ENCODE data around the gene PRDM5.

PRDM5 gene

DNA sequence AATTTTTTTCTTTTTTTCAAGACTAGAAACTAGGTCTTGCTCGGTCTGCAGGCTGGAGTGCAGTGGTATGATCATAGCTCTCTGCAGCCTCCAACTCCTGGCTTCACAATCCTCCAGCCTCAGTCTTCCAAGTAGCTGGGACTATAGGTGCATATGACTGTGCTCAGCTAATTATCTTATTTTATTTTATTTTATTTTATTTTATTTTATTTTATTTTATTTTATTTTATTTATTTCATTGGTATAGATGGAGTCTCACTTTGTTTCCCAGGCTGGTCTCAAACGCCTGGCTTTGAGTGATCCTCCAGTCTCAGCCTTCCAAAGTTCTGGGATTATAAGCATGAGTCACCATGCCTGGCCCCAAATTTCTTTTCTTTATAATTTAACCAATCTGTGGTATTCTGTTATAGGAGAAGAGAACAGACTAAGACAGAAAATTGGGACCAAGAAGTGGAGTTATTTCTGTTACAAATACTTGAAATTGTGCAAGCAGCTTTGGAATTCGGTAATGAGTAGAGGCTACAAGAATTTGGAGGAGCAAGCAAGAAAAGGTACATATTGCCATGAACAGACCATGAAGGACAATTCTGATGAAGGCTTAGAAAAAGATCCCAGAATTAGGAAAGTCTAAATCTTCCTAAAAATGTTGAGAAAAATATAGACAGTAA is 4.0 kb upstream of the PRDM5 start:
- ChIA-PET POLR2A (no interaction called here), CTCF (no interaction called here)
- no peak for DNase-seq (ENCODE audit: extremely low spot score)
- TF ChIP-seq LEF1 (IDR thresholded peaks at IDR 0.05; ENCODE audit: borderline replicate concordance) (no peak), CTBP1 (IDR thresholded peaks at IDR 0.05; ENCODE audit: borderline replicate concordance) (no peak), HDGF (IDR thresholded peaks at IDR 0.05; ENCODE audit: borderline replicate concordance) (no peak), FOXK2 (IDR thresholded peaks at IDR 0.05) (no peak), SP1 (IDR thresholded peaks at IDR 0.05) (no peak), L3MBTL2 (conservative IDR thresholded peaks at IDR 0.05) (no peak), ZNF384 (IDR thresholded peaks at IDR 0.05) (no peak), BHLHE40 (IDR thresholded peaks at IDR 0.05; ENCODE audit: borderline replicate concordance) (no peak)
- TF ChIP-seq, protein P1, sequence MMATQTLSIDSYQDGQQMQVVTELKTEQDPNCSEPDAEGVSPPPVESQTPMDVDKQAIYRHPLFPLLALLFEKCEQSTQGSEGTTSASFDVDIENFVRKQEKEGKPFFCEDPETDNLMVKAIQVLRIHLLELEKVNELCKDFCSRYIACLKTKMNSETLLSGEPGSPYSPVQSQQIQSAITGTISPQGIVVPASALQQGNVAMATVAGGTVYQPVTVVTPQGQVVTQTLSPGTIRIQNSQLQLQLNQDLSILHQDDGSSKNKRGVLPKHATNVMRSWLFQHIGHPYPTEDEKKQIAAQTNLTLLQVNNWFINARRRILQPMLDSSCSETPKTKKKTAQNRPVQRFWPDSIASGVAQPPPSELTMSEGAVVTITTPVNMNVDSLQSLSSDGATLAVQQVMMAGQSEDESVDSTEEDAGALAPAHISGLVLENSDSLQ (IDR thresholded peaks at IDR 0.05), result no peak

DNA sequence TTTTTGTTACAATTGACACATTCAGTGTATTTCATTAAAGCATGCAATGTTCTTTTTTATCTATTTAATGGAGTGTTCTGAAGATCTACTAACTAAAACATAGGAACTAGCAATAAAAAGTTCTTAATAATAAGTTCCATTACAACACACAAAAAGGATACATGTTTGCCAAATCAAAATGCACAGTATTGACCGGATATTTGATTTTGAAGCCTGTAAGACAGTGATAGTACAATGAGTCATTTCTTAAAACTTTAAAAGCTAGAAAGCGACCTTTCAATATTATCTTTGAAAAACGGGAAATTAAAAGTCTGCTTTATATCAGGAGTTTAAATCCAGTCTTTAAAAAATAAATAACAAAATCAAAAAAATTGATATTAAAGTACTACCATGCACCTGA is 2.4 kb upstream of the PRDM5 start:
- TF ChIP-seq ZNF384 (IDR thresholded peaks at IDR 0.05) (no peak), HDGF (IDR thresholded peaks at IDR 0.05; ENCODE audit: borderline replicate concordance) (no peak), FOXA1 (IDR thresholded peaks at IDR 0.05) (no peak), ARNT (IDR thresholded peaks at IDR 0.05) (no peak), SUZ12 (IDR thresholded peaks at IDR 0.05) (no peak), FOXM1 (IDR thresholded peaks at IDR 0.05; ENCODE audit: borderline replicate concordance) (no peak), L3MBTL2 (conservative IDR thresholded peaks at IDR 0.05) (no peak), TARDBP (IDR thresholded peaks at IDR 0.05) (no peak), LEF1 (IDR thresholded peaks at IDR 0.05; ENCODE audit: borderline replicate concordance) (no peak), NFRKB (IDR thresholded peaks at IDR 0.05) (no peak), CTBP1 (IDR thresholded peaks at IDR 0.05; ENCODE audit: borderline replicate concordance) (no peak), BHLHE40 (IDR thresholded peaks at IDR 0.05; ENCODE audit: borderline replicate concordance) (no peak), SP1 (IDR thresholded peaks at IDR 0.05) (no peak), FOXK2 (IDR thresholded peaks at IDR 0.05) (no peak), ELF4 (IDR thresholded peaks at IDR 0.05) (no peak)
- TF ChIP-seq, protein P1 (IDR thresholded peaks at IDR 0.05), result no peak
- ChIA-PET CTCF (no interaction called here), POLR2A (no interaction called here)
- no peak for DNase-seq (ENCODE audit: extremely low spot score)

GRCh38 chr4:120923207-120923522 is 639 bp upstream of the PRDM5 start:
- POLR2A ChIA-PET, result no interaction called here
- CTCF ChIA-PET, result no interaction called here
- DNase-seq (ENCODE audit: extremely low spot score), result no peak
- TF ChIP-seq CTBP1 (IDR thresholded peaks at IDR 0.05; ENCODE audit: borderline replicate concordance), result no peak
- TF ChIP-seq BHLHE40 (IDR thresholded peaks at IDR 0.05; ENCODE audit: borderline replicate concordance), result no peak
- no peak for TF ChIP-seq FOXM1 (IDR thresholded peaks at IDR 0.05; ENCODE audit: borderline replicate concordance)
- no peak for TF ChIP-seq LEF1 (IDR thresholded peaks at IDR 0.05; ENCODE audit: borderline replicate concordance)
- no peak for TF ChIP-seq SP1 (IDR thresholded peaks at IDR 0.05)
- no peak for TF ChIP-seq NFRKB (IDR thresholded peaks at IDR 0.05)
- TF ChIP-seq FOXK2 (IDR thresholded peaks at IDR 0.05), result no peak
- TF ChIP-seq ARNT (IDR thresholded peaks at IDR 0.05), result no peak
- TF ChIP-seq SUZ12 (IDR thresholded peaks at IDR 0.05), result no peak
- no peak for TF ChIP-seq TARDBP (IDR thresholded peaks at IDR 0.05)
- no peak for TF ChIP-seq L3MBTL2 (conservative IDR thresholded peaks at IDR 0.05)
- TF ChIP-seq, protein P1 (IDR thresholded peaks at IDR 0.05), result no peak
- no peak for TF ChIP-seq ELF4 (IDR thresholded peaks at IDR 0.05)
- TF ChIP-seq HDGF (IDR thresholded peaks at IDR 0.05; ENCODE audit: borderline replicate concordance), result no peak
- TF ChIP-seq FOXA1 (IDR thresholded peaks at IDR 0.05), result no peak
- no peak for TF ChIP-seq ZNF384 (IDR thresholded peaks at IDR 0.05)

GRCh38 chr4:120921456-120922380 is 808 bp downstream of the PRDM5 start:
- POLR2A ChIA-PET, result interaction anchor here (1.0 to 1.1 kb wide), 2 partner anchors 11 to 13 kb away, joined by 3 to 5 read pairs; no protein-coding TSS in a partner anchor

DNA sequence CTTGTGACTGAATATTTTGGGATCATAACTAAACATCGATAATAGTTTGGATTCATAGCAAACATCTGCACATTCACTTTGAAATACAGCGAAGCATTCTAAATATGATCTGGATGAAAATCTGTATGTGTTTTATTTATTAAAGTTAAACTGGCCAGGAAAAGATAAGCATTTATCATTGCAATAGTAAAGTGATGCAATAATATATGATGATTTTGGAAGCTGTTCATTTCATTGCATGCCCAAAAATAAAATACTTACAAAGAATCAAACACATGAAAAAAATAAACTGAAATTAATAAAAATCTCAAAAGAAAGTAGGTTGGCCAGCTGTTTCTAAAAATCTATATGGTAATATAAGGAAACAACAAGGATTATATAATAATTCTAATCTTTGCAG is 1.9 kb downstream of the PRDM5 start:
- ChIA-PET POLR2A (no interaction called here), CTCF (interaction anchor here (1.5 kb wide), 1 partner anchor 150 kb away, joined by 4 read pairs; no protein-coding TSS in a partner anchor)
- no peak for TF ChIP-seq FOXM1 (IDR thresholded peaks at IDR 0.05; ENCODE audit: borderline replicate concordance)
- no peak for TF ChIP-seq ARNT (IDR thresholded peaks at IDR 0.05)
- TF ChIP-seq SP1 (IDR thresholded peaks at IDR 0.05), result no peak
- TF ChIP-seq TARDBP (IDR thresholded peaks at IDR 0.05), result no peak
- TF ChIP-seq BHLHE40 (IDR thresholded peaks at IDR 0.05; ENCODE audit: borderline replicate concordance), result no peak
- no peak for TF ChIP-seq HDGF (IDR thresholded peaks at IDR 0.05; ENCODE audit: borderline replicate concordance)
- no peak for TF ChIP-seq FOXA1 (IDR thresholded peaks at IDR 0.05)
- no peak for TF ChIP-seq LEF1 (IDR thresholded peaks at IDR 0.05; ENCODE audit: borderline replicate concordance)
- no peak for TF ChIP-seq FOXK2 (IDR thresholded peaks at IDR 0.05)
- no peak for TF ChIP-seq CTBP1 (IDR thresholded peaks at IDR 0.05; ENCODE audit: borderline replicate concordance)
- no peak for TF ChIP-seq SUZ12 (IDR thresholded peaks at IDR 0.05)
- TF ChIP-seq ZNF384 (IDR thresholded peaks at IDR 0.05), result no peak
- TF ChIP-seq ELF4 (IDR thresholded peaks at IDR 0.05), result no peak
- no peak for DNase-seq (ENCODE audit: extremely low spot score)

More at GRCh38 chr4:120921456-120922380, 808 bp downstream of the PRDM5 start:
- TF ChIP-seq SP1 (IDR thresholded peaks at IDR 0.05) (no peak), TARDBP (IDR thresholded peaks at IDR 0.05) (peak; percentile 80; the same call in 1 of the 2 replicates), FOXK2 (IDR thresholded peaks at IDR 0.05) (no peak), L3MBTL2 (conservative IDR thresholded peaks at IDR 0.05) (peak; percentile 69)
- DNase-seq (ENCODE audit: extremely low spot score), result peak; percentile 65
- CTCF ChIA-PET, result interaction anchor here (0.5 to 1.5 kb wide), 3 partner anchors 149 to 889 kb away, joined by 3 to 4 read pairs (median 3); no protein-coding TSS in a partner anchor
